ENCODE results near the gene SYTL3. TPM values are rescaled to one million over a fixed set of nuclear protein-coding genes. Genes with fewer than 3 reads are reported as not detected.
"Not testable (repeated sequence)": the region's sequence is repeated elsewhere in the genome, so short reads cannot be mapped to it uniquely, and the experiment has no call there.

The SYTL3 gene
- total RNA-seq, 1 donor from 2014 or later: 102 TPM

DNA sequence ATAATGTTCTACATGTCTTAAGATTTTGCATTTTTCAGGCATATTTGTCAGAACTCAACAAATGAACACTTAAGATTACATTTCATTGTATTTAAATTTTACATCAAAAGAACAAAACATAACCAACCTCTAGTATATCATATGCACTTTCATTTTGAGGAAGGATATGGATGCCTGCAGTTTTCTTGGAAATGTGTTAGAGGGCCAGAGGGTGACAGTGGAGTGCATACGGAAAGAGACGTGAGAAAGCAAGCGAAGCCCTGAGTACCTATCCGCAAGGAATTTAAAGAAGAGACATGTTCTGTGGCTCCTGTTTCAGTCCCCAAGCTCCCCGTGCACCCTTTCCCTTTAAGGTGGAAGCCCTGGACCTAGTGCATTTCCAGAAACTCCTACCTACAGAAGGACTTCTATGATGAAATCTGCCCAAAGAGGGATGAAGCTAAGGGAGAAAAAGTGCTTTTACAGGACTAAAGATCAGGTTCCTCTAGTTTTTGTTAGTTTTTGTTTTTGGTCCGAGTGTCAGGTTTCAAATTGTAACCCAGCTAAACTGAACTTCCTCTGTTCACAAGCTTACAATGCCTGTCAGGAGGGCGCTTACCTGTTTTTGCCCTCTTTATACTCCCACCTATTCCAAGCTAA lies 130.5 kb downstream of the SYTL3 start:
- peaks cover 19% of the 10 kb centered on the region for H3K4me1 Mint-ChIP-seq
- intact Hi-C loops (cut with micrococcal nuclease): no loop called here
- peaks cover 80% of the 10 kb centered on the region for H3K36me3 Mint-ChIP-seq (ENCODE audit: low read depth)
- DNase-seq: no peak
- H3K27ac Mint-ChIP-seq: no peak overlapping the region
- no peak overlapping the region for H3K4me3 Mint-ChIP-seq
- H3K27me3 Mint-ChIP-seq: no peaks in the 10 kb centered on the region
- no peaks in the 10 kb centered on the region for H3K9me3 Mint-ChIP-seq

DNA sequence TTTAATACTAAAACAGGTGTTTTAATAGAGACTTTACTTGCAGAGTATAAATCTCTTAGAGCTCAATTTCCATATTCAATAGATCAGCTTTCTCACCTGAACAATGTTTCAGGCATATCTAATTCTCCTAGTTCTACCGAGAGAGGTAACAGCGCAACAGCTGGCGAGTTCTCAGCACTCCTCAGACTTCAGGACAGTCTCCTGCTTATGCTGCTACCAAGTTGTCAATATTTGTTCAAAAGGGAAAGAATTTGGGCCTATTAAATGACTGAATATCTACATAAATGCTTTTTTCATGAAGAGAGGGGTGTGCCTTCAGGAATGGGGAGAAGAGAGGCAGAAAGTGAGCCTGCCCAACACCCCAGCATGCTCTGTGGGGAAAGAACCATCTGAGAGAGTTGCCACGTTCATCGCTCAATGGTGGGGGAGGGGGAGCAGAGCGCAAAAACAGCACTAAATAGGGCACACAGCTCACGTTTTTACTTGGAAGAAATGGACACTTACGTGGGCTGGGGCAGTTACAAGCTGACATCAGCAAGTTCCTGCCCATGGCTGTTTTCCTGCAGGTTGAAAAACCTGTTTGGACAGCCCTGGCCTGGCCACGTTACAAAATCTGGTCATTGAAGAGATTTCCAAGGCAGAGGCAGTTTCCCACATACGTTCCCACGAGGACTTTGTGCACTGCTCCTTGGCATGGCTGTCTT lies 131.3 kb downstream of the SYTL3 start:
- Mint-ChIP-seq H3K4me3 (no peak overlapping the region), H3K9me3 (no peaks in the 10 kb centered on the region), H3K27me3 (no peaks in the 10 kb centered on the region), H3K4me1 (peaks cover 20% of the 10 kb centered on the region), H3K27ac (no peak overlapping the region), H3K36me3 (ENCODE audit: low read depth) (peaks cover 76% of the 10 kb centered on the region)
- intact Hi-C loops (cut with micrococcal nuclease): no loop called here
- DNase-seq: no peak

DNA sequence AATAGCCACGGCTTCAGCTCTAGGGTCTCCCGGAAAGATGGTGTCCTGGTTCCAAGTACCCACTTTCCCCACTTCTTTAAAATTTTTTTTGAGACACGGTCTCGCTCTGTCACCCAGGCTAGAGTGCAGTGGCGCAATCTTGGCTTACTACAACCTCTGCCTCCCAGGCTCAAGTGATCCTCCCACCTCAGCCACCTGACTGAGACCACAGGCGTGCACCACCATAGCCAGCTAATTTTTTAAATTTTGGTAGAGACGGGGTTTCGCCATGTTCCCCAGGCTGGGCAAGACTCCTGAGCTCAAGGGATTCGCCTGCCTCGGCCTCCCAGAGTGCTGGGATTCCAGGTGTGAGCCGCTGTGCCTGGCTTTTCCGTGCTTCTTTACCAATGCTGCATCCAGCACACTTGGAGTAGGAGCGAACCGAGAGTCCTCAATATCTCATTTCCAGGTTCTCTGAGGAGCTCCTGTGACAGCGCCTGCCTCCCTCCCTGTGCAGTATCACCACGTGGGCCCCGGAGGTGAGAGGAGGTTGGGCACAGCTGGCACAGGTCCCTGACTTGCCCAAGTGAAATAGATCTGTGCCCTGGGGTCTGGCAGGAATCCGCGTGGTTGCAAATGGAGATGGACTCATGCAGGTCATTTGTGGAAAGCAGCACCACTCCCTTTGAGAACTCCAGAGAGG lies 132.0 kb downstream of the SYTL3 start:
- H3K9me3 Mint-ChIP-seq: no peaks in the 10 kb centered on the region
- intact Hi-C loops (cut with micrococcal nuclease): no loop called here
- H3K27ac Mint-ChIP-seq: no peak overlapping the region
- H3K27me3 Mint-ChIP-seq: no peaks in the 10 kb centered on the region
- H3K4me3 Mint-ChIP-seq: no peak overlapping the region
- H3K36me3 Mint-ChIP-seq (ENCODE audit: low read depth): peaks cover 78% of the 10 kb centered on the region
- DNase-seq: no peak
- peaks cover 21% of the 10 kb centered on the region for H3K4me1 Mint-ChIP-seq

DNA sequence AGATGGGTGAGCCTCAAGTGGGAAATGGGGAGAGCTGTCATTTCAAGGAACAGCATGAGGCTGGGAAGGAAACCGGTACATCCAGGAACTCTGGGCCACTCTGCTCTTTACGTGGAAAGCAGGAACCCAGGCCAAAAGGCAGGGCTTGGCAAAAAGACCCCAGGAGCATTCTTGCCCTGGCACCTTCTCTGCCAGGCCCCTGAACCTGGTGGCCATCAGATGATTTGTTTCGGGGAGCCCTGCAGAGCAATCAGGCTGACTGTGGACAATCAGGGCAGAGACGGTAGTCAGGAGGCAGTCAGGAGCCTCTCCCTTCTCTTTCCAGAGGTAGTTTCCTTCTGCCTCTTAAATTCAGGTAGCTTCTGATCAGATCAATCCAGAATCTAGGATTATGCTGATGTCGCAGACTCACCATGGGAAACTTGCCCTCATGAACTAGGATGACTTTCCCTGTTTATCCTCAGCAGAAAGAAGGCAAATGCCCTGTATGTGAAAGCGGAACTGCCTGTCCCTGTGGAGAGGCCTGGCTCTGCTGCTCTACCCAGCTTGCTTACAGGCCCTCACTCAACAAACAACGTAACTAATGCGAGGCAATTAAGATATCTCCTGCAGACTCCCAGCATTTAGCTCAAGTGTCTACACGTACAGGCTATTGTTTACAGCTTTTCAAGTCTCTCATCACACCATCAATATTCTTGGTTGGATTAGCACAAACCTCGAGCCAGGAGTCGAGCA lies 132.7 kb downstream of the SYTL3 start:
- peaks cover 19% of the 10 kb centered on the region for H3K4me1 Mint-ChIP-seq
- no peak overlapping the region for H3K4me3 Mint-ChIP-seq
- no peaks in the 10 kb centered on the region for H3K9me3 Mint-ChIP-seq
- no peak overlapping the region for H3K27ac Mint-ChIP-seq
- H3K27me3 Mint-ChIP-seq: no peaks in the 10 kb centered on the region
- no peak for DNase-seq
- H3K36me3 Mint-ChIP-seq (ENCODE audit: low read depth): peaks cover 77% of the 10 kb centered on the region
- intact Hi-C loops (cut with micrococcal nuclease): no loop called here

DNA sequence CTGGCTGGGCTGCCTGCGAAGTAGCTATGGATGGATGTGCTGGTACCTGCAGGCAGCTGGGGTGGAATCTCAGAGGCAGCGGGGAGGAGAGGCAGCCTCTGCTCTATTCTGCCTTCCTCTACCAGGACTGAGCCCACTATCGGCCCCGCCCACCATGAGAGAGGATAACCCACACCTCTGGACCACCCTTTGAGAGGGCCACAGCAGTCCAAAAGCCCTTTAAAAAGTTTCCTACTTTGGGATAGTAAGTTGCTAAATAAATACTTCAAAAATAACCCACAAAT lies 133.3 kb downstream of the SYTL3 start:
- no peaks in the 10 kb centered on the region for H3K27me3 Mint-ChIP-seq
- H3K4me3 Mint-ChIP-seq: no peak overlapping the region
- H3K27ac Mint-ChIP-seq: no peak overlapping the region
- no peak for DNase-seq
- no peaks in the 10 kb centered on the region for H3K9me3 Mint-ChIP-seq
- H3K4me1 Mint-ChIP-seq: peaks cover 19% of the 10 kb centered on the region
- H3K36me3 Mint-ChIP-seq (ENCODE audit: low read depth): peaks cover 76% of the 10 kb centered on the region
- intact Hi-C loops (cut with micrococcal nuclease): no loop called here

DNA sequence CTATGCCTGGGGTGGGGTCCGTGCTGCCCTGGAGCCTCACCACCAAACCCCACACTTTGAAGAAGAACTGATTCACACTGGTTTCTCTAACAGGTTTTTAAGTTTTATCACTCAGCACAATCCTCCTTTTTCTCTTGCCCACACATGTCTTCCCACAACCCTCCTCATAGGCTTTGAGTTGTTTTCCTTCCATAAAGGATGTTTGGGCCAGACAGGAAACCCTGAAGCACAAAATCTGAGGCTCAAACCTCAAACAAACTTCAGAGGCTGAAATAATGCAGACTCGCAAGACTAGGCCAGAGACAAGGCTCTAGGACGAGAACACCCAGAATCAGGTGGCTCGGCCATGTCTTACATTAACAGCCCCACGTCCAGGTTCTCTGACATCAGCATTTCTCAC lies 134.0 kb downstream of the SYTL3 start:
- Mint-ChIP-seq H3K4me3 (no peak overlapping the region), H3K27ac (no peak overlapping the region), H3K9me3 (no peaks in the 10 kb centered on the region), H3K4me1 (peaks cover 19% of the 10 kb centered on the region), H3K36me3 (ENCODE audit: low read depth) (peaks cover 76% of the 10 kb centered on the region), H3K27me3 (no peaks in the 10 kb centered on the region)
- intact Hi-C loops (cut with micrococcal nuclease): no loop called here
- DNase-seq: no peak

DNA sequence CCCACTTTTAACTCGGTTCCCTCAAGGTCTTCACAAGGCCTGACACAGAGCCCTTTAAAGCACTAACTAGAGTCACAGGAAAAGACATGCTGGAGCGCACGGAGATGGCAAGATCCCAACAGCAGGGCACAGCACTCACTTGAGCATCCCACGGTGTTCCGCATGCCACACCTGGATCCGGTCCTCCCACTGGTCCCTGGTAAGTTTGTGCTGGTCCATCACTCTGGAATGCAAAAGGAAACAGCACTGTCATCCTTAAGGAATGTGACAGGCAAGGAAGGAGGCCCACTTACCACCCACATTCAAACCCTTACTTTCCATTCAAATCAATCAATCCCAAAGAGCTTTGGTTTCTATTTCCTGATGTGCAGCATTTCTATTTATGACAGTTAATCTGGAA lies 134.7 kb downstream of the SYTL3 start:
- peak overlapping the region; percentile 40 for H3K27ac Mint-ChIP-seq
- intact Hi-C loops (cut with micrococcal nuclease): no loop called here
- H3K36me3 Mint-ChIP-seq (ENCODE audit: low read depth): peaks cover 77% of the 10 kb centered on the region
- H3K4me3 Mint-ChIP-seq: no peak overlapping the region
- no peak for DNase-seq
- H3K27me3 Mint-ChIP-seq: no peaks in the 10 kb centered on the region
- H3K9me3 Mint-ChIP-seq: no peaks in the 10 kb centered on the region
- H3K4me1 Mint-ChIP-seq: peaks cover 25% of the 10 kb centered on the region

DNA sequence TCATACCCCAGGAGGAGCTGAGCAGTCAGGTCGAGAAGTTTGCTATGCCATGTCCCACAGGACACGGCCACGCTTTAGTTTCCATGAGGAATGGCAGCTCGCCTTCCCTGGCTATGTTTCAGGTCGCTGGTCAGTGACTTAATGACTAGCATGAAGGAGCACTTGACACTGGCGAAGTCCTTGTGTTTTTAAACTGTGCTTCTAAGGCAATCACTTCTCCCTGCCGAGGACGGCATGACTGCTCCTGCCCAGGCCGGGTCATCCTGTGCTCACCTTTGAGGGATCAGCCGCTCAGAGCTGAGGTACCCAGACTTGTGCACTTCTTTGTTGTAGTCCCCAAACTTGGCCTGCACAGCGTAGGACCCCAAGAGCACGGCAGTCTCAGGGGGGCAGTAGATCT lies 135.2 kb downstream of the SYTL3 start:
- no peaks in the 10 kb centered on the region for H3K9me3 Mint-ChIP-seq
- H3K36me3 Mint-ChIP-seq (ENCODE audit: low read depth): peaks cover 80% of the 10 kb centered on the region
- no peak overlapping the region for H3K4me3 Mint-ChIP-seq
- no peak for DNase-seq
- H3K4me1 Mint-ChIP-seq: peaks cover 31% of the 10 kb centered on the region
- peak overlapping the region; percentile 40 for H3K27ac Mint-ChIP-seq
- no peaks in the 10 kb centered on the region for H3K27me3 Mint-ChIP-seq
- intact Hi-C loops (cut with micrococcal nuclease): no loop called here

DNA sequence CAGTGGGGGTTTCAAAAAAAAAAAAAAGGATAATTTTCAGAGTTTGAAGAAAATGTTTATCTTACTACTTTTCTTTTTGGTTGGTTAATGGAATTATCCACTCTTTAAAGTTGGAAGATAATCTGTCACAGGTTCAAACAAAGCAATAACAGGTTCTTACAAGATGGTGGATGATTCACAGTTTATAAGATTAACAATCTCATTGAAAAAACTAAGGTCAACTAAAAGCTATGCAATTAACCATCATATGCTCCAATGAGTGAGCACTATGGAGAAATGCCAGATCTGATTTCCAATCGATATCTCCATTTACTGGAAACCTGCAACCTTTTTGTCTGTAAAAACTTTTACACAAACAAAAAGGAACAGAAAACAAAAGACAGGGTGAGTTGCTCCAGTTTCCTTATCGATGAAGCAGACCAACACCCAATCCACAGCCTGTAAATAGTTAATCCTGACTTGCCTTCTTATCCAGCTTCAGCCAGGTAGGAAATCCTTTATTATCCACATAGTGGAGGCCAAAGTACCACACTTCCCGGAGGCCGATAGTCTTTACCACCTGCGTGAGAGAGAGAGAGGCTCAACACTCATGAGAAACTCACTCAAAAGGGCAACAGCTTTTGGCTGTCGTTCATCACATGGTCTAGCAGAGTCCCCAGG lies 136.9 kb downstream of the SYTL3 start:
- Mint-ChIP-seq H3K27ac (no peak overlapping the region), H3K27me3 (no peaks in the 10 kb centered on the region), H3K9me3 (no peaks in the 10 kb centered on the region), H3K4me3 (no peak overlapping the region), H3K36me3 (ENCODE audit: low read depth) (peaks cover 65% of the 10 kb centered on the region), H3K4me1 (peaks cover 39% of the 10 kb centered on the region)
- no peak for DNase-seq
- intact Hi-C loops (cut with micrococcal nuclease): no loop called here

DNA sequence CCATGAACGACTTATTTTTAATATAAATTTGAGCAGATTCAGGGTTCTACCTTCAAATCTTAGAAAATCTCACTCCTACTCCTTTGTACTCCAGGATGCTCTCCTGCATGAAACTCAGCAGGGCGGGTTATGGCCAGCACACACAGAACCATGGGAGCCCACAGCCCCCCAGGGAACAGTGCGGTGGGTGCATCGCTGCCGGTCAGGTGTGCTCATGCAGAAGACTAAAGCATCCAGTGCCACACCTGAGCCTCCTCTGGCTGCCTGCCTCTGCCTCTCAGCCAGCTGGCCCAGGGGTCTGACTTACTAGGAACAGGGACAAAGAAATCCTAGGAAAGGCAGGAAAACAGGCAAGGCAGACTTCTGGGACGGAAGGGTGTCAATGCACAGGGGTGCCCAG lies 137.5 kb downstream of the SYTL3 start:
- H3K9me3 Mint-ChIP-seq: no peaks in the 10 kb centered on the region
- DNase-seq: no peak
- H3K4me1 Mint-ChIP-seq: peaks cover 42% of the 10 kb centered on the region
- peaks cover 60% of the 10 kb centered on the region for H3K36me3 Mint-ChIP-seq (ENCODE audit: low read depth)
- H3K27me3 Mint-ChIP-seq: no peaks in the 10 kb centered on the region
- H3K4me3 Mint-ChIP-seq: no peak overlapping the region
- no peak overlapping the region for H3K27ac Mint-ChIP-seq
- intact Hi-C loops (cut with micrococcal nuclease): no loop called here

DNA sequence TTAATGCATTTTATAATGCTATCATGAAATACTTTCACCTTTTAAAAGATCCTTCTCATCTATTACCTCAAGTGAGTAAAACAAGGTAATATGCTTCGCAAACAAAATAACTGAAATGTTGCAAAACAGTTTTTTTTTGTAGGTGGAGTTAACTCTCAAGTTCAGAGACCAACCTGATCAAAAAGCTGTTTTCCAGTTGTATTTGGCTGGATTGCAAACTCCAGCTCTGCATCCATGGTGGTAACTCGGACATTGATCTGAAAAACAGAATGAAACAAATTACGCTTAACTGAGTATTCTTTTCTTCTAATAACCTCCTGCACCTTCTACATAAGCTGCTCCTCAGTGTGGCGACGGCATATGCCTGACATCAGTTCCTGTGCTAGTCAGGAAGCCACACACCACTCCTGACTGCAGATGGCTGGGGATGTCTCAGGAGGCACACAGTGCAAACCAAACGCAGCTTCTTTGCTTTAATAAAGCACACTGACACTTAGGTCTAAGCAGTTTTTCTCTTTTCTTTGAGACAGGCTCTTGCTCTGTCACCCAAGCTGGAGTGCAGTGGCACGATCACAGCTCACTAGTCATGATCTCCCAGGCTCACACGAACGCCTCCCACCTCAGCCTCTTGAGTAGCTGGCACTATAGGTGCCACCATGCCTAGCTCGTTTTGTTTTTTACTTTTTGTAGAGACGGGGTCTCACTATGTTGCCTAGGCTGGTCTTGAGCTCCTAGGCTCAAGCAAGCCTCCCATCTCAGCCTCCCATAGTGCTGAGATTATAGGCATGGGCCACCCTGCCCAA lies 139.5 kb downstream of the SYTL3 start:
- intact Hi-C loops (cut with micrococcal nuclease): no loop called here
- H3K27me3 Mint-ChIP-seq: no peaks in the 10 kb centered on the region
- H3K4me1 Mint-ChIP-seq: peaks cover 56% of the 10 kb centered on the region
- peak; percentile 90 for DNase-seq
- peak overlapping the region; percentile 76 for H3K4me3 Mint-ChIP-seq
- no peaks in the 10 kb centered on the region for H3K9me3 Mint-ChIP-seq
- peaks cover 50% of the 10 kb centered on the region for H3K36me3 Mint-ChIP-seq (ENCODE audit: low read depth)
- peak overlapping the region; percentile 91 for H3K27ac Mint-ChIP-seq

DNA sequence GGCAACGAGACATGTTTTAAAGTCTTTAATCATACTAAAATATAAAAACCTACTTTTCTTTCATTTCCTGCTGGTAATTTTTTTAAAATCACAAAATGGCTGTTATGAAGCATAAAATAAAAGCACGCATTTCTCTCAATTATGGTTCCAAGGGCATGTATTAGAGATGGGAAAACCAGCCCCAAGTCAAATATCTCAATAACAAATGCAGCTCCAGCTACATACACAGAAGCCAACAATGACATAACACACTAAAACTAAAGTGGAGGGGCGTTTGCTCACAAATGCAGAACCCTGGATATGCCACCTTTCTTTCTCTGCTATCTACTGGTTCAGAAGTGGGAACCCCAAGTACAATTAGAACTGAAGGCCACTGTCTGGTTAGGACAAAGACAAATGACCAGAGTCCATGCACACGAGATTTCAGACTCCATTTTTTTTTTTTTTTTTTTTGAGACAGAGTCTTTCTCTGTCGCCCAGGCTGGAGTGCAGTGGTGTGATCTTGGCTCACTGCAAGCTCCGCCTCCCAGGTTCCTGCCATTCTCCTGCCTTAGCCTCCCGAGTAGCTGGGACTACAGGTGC lies 141.5 kb downstream of the SYTL3 start:
- no peaks in the 10 kb centered on the region for H3K9me3 Mint-ChIP-seq
- no peak for DNase-seq
- no peak overlapping the region for H3K4me3 Mint-ChIP-seq
- no peaks in the 10 kb centered on the region for H3K27me3 Mint-ChIP-seq
- peaks cover 40% of the 10 kb centered on the region for H3K36me3 Mint-ChIP-seq (ENCODE audit: low read depth)
- intact Hi-C loops (cut with micrococcal nuclease): no loop called here
- peaks cover 63% of the 10 kb centered on the region for H3K4me1 Mint-ChIP-seq
- peak overlapping the region; percentile 42 for H3K27ac Mint-ChIP-seq

DNA sequence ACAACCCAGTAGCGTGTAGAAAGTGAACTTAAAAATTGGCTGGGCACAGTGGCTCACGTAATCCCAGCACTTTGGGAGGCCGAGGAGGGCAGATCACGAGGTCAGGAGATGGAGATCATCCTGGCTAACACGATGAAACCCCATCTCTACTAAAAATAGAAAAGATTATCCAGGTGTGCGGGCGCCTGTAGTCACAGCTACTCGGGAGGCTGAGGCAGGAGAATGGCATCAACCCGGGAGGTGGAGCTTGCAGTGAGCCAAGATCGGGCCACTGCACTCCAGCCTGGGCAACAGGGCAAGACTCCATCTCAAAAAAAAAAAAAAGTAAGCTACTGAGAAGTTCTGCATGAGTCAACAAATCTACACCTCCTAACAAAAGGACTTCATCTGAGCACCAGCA lies 142.7 kb downstream of the SYTL3 start:
- H3K27ac Mint-ChIP-seq: peak overlapping the region; percentile 31
- not testable (repeated sequence) for H3K4me3 Mint-ChIP-seq, DNase-seq, H3K9me3 Mint-ChIP-seq, H3K27me3 Mint-ChIP-seq
- intact Hi-C loops (cut with micrococcal nuclease): loop anchor here (2.0 kb wide), 1 partner anchor 14 kb away; no protein-coding TSS in a partner anchor
- peaks cover 66% of the 10 kb centered on the region for H3K4me1 Mint-ChIP-seq
- peaks cover 30% of the 10 kb centered on the region for H3K36me3 Mint-ChIP-seq (ENCODE audit: low read depth)
